Thyroid gland (tissue), 4 donors: Measurements from ENCODE around the gene ZC3H11A.

ENCODE experiments used
- POLR2A ChIP-seq, 2 donors: fragments of 450-650 bp; IDR thresholded peaks; one replicate each; pipeline ENCODE4 v1.6.1; 2017; ENCODE audit warnings: antibody characterized with exemption in 2 of 2, mild to moderate bottlenecking in 2 of 2, moderate library complexity in 1 of 2
- TF ChIP-seq, protein P1 (sequence below), 6 experiments: fragments of 200-600 bp in 3 of 6; fragments of 450-650 bp in 3 of 6; sonication (generic) in 3 of 6; IDR thresholded peaks; one replicate each; pipeline ENCODE4 v1.5.1; 2016 to 2019; ENCODE audit warnings: antibody characterized with exemption in 6 of 6, mild to moderate bottlenecking in 2 of 6, inconsistent platforms in 1 of 6, moderate library complexity in 1 of 6

DNA sequence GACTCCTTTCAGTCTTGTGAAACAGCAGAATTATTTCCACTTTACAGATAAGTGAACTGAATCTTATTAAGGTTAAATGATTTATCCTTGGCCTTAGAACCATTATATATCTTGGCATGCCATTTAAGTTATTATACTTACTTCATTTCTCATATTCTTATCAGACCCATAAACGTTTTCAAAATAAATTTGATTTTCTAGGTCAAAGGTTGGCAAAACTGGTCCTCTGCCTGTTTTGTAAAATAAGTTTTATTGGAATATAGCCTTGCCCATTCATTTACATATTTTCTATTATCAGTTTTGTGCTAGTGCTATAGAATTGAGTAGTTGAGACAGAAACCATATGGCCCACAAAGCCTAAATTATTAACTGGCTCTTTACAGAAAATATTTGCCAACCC lies 33.1 kb downstream of the ZC3H11A start:
- TF ChIP-seq, protein P1, sequence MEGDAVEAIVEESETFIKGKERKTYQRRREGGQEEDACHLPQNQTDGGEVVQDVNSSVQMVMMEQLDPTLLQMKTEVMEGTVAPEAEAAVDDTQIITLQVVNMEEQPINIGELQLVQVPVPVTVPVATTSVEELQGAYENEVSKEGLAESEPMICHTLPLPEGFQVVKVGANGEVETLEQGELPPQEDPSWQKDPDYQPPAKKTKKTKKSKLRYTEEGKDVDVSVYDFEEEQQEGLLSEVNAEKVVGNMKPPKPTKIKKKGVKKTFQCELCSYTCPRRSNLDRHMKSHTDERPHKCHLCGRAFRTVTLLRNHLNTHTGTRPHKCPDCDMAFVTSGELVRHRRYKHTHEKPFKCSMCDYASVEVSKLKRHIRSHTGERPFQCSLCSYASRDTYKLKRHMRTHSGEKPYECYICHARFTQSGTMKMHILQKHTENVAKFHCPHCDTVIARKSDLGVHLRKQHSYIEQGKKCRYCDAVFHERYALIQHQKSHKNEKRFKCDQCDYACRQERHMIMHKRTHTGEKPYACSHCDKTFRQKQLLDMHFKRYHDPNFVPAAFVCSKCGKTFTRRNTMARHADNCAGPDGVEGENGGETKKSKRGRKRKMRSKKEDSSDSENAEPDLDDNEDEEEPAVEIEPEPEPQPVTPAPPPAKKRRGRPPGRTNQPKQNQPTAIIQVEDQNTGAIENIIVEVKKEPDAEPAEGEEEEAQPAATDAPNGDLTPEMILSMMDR (IDR thresholded peaks at IDR 0.05), result no peak
- no peak for TF ChIP-seq POLR2A (IDR thresholded peaks at IDR 0.05)
